Measurements from ENCODE around the gene ZBTB7B.

ZBTB7B gene

DNA sequence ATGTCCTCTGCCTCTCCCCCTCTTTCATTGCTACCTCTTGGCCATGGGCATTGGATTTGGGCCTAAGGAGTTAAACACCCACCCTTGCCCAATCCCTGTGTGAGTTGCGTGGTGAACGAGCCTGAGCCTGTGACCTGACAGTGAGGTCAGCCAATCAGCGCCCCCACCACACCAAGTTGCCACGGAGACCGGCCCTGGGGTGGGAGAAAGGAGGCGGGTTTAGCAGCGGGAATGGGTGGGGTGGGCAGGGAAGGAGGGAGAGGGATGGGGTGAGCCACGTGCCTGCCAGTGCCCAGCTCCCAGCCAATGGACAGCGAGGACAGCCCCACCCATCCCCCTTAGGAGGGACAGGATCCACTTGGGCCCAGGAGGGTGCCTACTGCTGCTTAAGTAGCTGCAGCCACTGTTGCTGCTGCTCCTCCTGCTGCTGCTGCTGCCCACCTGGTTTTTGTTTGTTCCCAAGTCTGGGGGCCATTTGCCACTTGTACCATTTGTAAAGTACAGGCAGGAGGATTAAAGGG is 9.5 kb downstream of the ZBTB7B start:
- H3K4ac ChIP-seq (ENCODE audit: low read length) = no peak overlapping the region
- no peak overlapping the region for H3K9ac ChIP-seq (ENCODE audit: low read depth, low read length, poor library complexity)
- no peaks in the 10 kb centered on the region for H3K27me3 ChIP-seq (ENCODE audit: control insufficient read depth in 3 of 3, insufficient read depth in 3 of 3, low read depth in 1 of 3, low read length in 3 of 3)
- H4K91ac ChIP-seq (ENCODE audit: low read depth, low read length, poor library complexity) = no peak overlapping the region
- H2BK15ac ChIP-seq (ENCODE audit: low read length) = peak overlapping the region; percentile 74
- H3K36me3 ChIP-seq (replicated peaks in 1 of 2; ENCODE audit: control insufficient read depth in 2 of 2, insufficient read depth in 2 of 2, low read length in 2 of 2) = peaks cover 14% of the 10 kb centered on the region in 2 donors
- peak overlapping the region; percentile 91 for H2BK5ac ChIP-seq (ENCODE audit: low read length)
- H2AFZ ChIP-seq (ENCODE audit: low read length) = no peak overlapping the region
- H3K4me3 ChIP-seq (ENCODE audit: low read length in 2 of 2) = no peak overlapping the region
- H3K27ac ChIP-seq (replicated peaks; ENCODE audit: low read length) = peak overlapping the region; percentile 16
- no peak overlapping the region for H2BK120ac ChIP-seq (ENCODE audit: low read depth, low read length)
- H3K18ac ChIP-seq (ENCODE audit: low read length) = peak overlapping the region; percentile 92
- H3K4me1 ChIP-seq (ENCODE audit: control insufficient read depth in 2 of 2, insufficient read depth in 1 of 2, low read depth in 1 of 2, low read length in 2 of 2) = peaks cover 17 to 35% of the 10 kb centered on the region in 2 donors
- H3K79me1 ChIP-seq (ENCODE audit: low read depth, low read length) = peaks cover 3% of the 10 kb centered on the region
- H2AK5ac ChIP-seq (ENCODE audit: low read depth, low read length) = peak overlapping the region; percentile 58
- peak overlapping the region; percentile 24 for H2BK12ac ChIP-seq (ENCODE audit: low read length)
- WGBS, 2 donors (ENCODE audit: extremely low coverage in 2 of 2, insufficient read length in 2 of 2, insufficient replicate concordance in 1 of 2) = no CpG with 5 or more reads among the region's 9 CpGs
- peak overlapping the region; percentile 37 for H3K4me2 ChIP-seq (ENCODE audit: insufficient read depth, low read length, poor library complexity, severe bottlenecking)
- H3K9me3 ChIP-seq (replicated peaks in 1 of 2; ENCODE audit: control insufficient read depth in 2 of 2, insufficient read depth in 1 of 2, low read depth in 1 of 2, low read length in 2 of 2) = no peaks in the 10 kb centered on the region
- H3K23ac ChIP-seq (ENCODE audit: low read depth, low read length, poor library complexity) = peak overlapping the region; percentile 37
- no peak overlapping the region for H3K14ac ChIP-seq (ENCODE audit: low read length)
- peak; percentile 62 for DNase-seq (ENCODE audit: low spot score)
- H4K8ac ChIP-seq (ENCODE audit: low read depth, low read length) = no peak overlapping the region

DNA sequence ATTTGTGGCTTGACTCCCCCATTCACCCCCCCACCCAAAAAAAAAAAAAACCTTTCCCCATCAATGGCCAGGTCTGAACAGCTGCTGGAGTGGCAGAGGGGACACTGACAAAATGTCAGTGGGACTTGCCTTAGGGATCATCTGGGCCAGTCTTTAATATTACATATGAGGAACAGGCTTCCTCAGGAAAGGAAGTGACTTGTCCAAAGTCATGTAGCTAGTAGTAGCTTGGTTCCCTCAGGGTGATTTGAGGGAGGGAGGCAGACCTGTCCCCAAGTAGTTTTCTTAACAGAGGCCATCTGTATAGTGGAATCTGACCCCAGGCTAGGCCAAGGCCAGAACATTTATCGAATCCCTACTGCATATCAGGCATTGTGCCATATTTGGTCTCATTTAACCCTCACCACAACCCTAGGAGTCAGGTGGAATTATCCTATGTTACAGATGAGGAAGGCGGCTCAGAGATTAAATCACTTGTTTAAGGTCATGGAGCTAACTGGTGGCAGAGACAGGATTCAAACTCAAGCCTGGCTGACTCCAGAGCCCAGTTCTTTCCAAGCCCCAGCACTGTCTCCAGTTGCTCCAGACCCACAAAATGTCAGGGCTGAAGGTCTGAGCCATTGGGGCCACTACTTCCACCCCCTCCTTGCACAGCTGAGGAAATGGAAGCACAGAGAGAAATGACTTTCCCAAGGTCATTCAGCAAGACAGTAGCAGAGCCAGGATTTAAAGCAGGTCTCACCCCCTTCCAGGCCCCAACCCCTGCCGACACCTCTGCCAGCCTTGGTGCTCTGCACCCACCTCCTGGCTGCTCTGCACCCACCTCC is 10.4 kb downstream of the ZBTB7B start:
- no peak overlapping the region for H2AFZ ChIP-seq (ENCODE audit: low read length)
- H3K9ac ChIP-seq (ENCODE audit: low read depth, low read length, poor library complexity) = no peak overlapping the region
- H3K18ac ChIP-seq (ENCODE audit: low read length) = no peak overlapping the region
- H3K23ac ChIP-seq (ENCODE audit: low read depth, low read length, poor library complexity) = no peak overlapping the region
- H3K4ac ChIP-seq (ENCODE audit: low read length) = no peak overlapping the region
- H2BK5ac ChIP-seq (ENCODE audit: low read length) = no peak overlapping the region
- no CpG with 5 or more reads among the region's 3 CpGs for WGBS, 2 donors (ENCODE audit: extremely low coverage in 2 of 2, insufficient read length in 2 of 2, insufficient replicate concordance in 1 of 2)
- H3K36me3 ChIP-seq (replicated peaks in 1 of 2; ENCODE audit: control insufficient read depth in 2 of 2, insufficient read depth in 2 of 2, low read length in 2 of 2) = peaks cover 14% of the 10 kb centered on the region in 2 donors
- H2BK120ac ChIP-seq (ENCODE audit: low read depth, low read length) = no peak overlapping the region
- DNase-seq (ENCODE audit: low spot score) = no peak
- H3K4me2 ChIP-seq (ENCODE audit: insufficient read depth, low read length, poor library complexity, severe bottlenecking) = no peak overlapping the region
- no peak overlapping the region for H3K14ac ChIP-seq (ENCODE audit: low read length)
- peak overlapping the region; percentile 72 for H2BK15ac ChIP-seq (ENCODE audit: low read length)
- peaks cover 17 to 40% of the 10 kb centered on the region in 2 donors for H3K4me1 ChIP-seq (ENCODE audit: control insufficient read depth in 2 of 2, insufficient read depth in 1 of 2, low read depth in 1 of 2, low read length in 2 of 2)
- H3K27me3 ChIP-seq (ENCODE audit: control insufficient read depth in 3 of 3, insufficient read depth in 3 of 3, low read depth in 1 of 3, low read length in 3 of 3) = no peaks in the 10 kb centered on the region
- peak overlapping the region; percentile 33 for H2AK5ac ChIP-seq (ENCODE audit: low read depth, low read length)
- H2BK12ac ChIP-seq (ENCODE audit: low read length) = no peak overlapping the region
- H3K4me3 ChIP-seq (ENCODE audit: low read length in 2 of 2) = no peak overlapping the region
- no peak overlapping the region for H4K91ac ChIP-seq (ENCODE audit: low read depth, low read length, poor library complexity)
- H3K9me3 ChIP-seq (replicated peaks in 1 of 2; ENCODE audit: control insufficient read depth in 2 of 2, insufficient read depth in 1 of 2, low read depth in 1 of 2, low read length in 2 of 2) = no peaks in the 10 kb centered on the region
- no peak overlapping the region for H4K8ac ChIP-seq (ENCODE audit: low read depth, low read length)
- no peaks in the 10 kb centered on the region for H3K79me1 ChIP-seq (ENCODE audit: low read depth, low read length)
- no peak overlapping the region for H3K27ac ChIP-seq (replicated peaks; ENCODE audit: low read length)

DNA sequence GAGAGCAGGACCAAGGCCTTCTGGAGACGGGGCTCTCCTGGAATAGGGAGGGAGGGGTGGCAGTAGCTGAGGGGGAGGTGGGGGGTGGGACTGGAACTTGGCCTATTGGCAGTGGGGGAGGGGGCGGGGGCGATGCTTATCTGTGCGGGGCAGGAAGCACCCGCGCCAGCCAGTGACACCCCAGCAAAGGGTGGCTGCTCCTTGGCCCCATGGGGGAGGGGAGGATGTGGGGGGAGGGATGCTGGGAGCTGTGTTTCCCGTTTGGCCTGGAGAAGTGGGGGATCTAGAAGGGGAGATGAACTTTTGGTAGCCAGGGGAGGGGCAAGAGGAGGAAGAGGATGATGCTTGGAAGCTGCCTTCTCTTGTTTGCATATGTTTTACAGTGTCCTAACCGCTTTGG is 11.0 kb downstream of the ZBTB7B start:
- Histone ChIP-seq H2BK12ac (ENCODE audit: low read length) (no peak overlapping the region), H3K9ac (ENCODE audit: low read depth, low read length, poor library complexity) (no peak overlapping the region), H4K8ac (ENCODE audit: low read depth, low read length) (no peak overlapping the region), H2AFZ (ENCODE audit: low read length) (no peak overlapping the region), H3K27ac (replicated peaks; ENCODE audit: low read length) (no peak overlapping the region), H2AK5ac (ENCODE audit: low read depth, low read length) (peak overlapping the region; percentile 33), H3K4me2 (ENCODE audit: insufficient read depth, low read length, poor library complexity, severe bottlenecking) (no peak overlapping the region), H3K4me3 (ENCODE audit: low read length in 2 of 2) (no peak overlapping the region), H3K79me1 (ENCODE audit: low read depth, low read length) (no peaks in the 10 kb centered on the region), H3K9me3 (replicated peaks in 1 of 2; ENCODE audit: control insufficient read depth in 2 of 2, insufficient read depth in 1 of 2, low read depth in 1 of 2, low read length in 2 of 2) (no peaks in the 10 kb centered on the region), H3K4ac (ENCODE audit: low read length) (no peak overlapping the region), H2BK120ac (ENCODE audit: low read depth, low read length) (no peak overlapping the region), H3K27me3 (ENCODE audit: control insufficient read depth in 3 of 3, insufficient read depth in 3 of 3, low read depth in 1 of 3, low read length in 3 of 3) (no peaks in the 10 kb centered on the region), H3K4me1 (ENCODE audit: control insufficient read depth in 2 of 2, insufficient read depth in 1 of 2, low read depth in 1 of 2, low read length in 2 of 2) (peaks cover 18 to 38% of the 10 kb centered on the region in 2 donors), H3K14ac (ENCODE audit: low read length) (no peak overlapping the region), H4K91ac (ENCODE audit: low read depth, low read length, poor library complexity) (no peak overlapping the region), H2BK15ac (ENCODE audit: low read length) (peak overlapping the region; percentile 72), H3K23ac (ENCODE audit: low read depth, low read length, poor library complexity) (no peak overlapping the region), H2BK5ac (ENCODE audit: low read length) (no peak overlapping the region), H3K36me3 (replicated peaks in 1 of 2; ENCODE audit: control insufficient read depth in 2 of 2, insufficient read depth in 2 of 2, low read length in 2 of 2) (peaks cover 14% of the 10 kb centered on the region in 2 donors), H3K18ac (ENCODE audit: low read length) (no peak overlapping the region)
- no peak for DNase-seq (ENCODE audit: low spot score)
- WGBS, 2 donors (ENCODE audit: extremely low coverage in 2 of 2, insufficient read length in 2 of 2, insufficient replicate concordance in 1 of 2) = no CpG with 5 or more reads among the region's 8 CpGs

DNA sequence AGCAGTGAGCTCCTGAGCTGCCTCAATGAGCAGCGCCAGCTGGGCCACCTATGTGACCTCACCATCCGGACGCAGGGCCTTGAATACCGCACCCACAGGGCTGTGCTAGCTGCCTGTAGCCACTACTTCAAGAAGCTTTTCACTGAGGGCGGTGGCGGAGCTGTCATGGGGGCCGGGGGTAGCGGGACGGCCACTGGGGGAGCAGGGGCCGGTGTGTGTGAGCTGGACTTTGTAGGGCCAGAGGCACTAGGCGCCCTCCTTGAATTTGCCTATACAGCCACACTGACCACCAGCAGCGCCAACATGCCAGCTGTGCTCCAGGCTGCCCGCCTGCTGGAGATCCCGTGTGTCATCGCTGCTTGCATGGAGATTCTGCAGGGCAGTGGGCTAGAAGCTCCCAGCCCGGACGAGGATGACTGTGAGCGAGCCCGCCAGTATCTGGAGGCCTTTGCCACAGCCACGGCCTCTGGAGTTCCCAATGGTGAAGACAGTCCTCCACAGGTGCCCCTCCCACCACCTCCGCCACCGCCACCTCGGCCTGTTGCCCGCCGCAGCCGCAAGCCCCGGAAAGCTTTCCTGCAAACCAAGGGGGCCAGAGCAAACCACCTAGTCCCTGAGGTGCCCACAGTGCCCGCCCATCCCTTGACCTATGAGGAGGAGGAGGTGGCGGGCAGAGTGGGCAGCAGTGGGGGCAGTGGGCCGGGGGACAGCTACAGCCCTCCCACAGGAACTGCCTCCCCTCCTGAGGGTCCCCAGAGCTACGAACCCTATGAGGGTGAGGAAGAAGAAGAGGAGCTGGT is 12.3 kb downstream of the ZBTB7B start:
- Histone ChIP-seq H3K14ac (ENCODE audit: low read length) (no peak overlapping the region), H3K4me3 (ENCODE audit: low read length in 2 of 2) (no peak overlapping the region), H3K4me2 (ENCODE audit: insufficient read depth, low read length, poor library complexity, severe bottlenecking) (no peak overlapping the region), H2BK5ac (ENCODE audit: low read length) (no peak overlapping the region), H3K27me3 (ENCODE audit: control insufficient read depth in 3 of 3, insufficient read depth in 3 of 3, low read depth in 1 of 3, low read length in 3 of 3) (no peaks in the 10 kb centered on the region), H3K79me1 (ENCODE audit: low read depth, low read length) (no peaks in the 10 kb centered on the region), H2BK15ac (ENCODE audit: low read length) (peak overlapping the region; percentile 11), H3K4ac (ENCODE audit: low read length) (no peak overlapping the region), H2BK12ac (ENCODE audit: low read length) (no peak overlapping the region), H2AFZ (ENCODE audit: low read length) (no peak overlapping the region), H3K4me1 (ENCODE audit: control insufficient read depth in 2 of 2, insufficient read depth in 1 of 2, low read depth in 1 of 2, low read length in 2 of 2) (peaks cover 30 to 44% of the 10 kb centered on the region in 2 donors), H3K18ac (ENCODE audit: low read length) (no peak overlapping the region), H4K91ac (ENCODE audit: low read depth, low read length, poor library complexity) (no peak overlapping the region), H3K23ac (ENCODE audit: low read depth, low read length, poor library complexity) (no peak overlapping the region), H4K8ac (ENCODE audit: low read depth, low read length) (no peak overlapping the region), H3K27ac (replicated peaks; ENCODE audit: low read length) (no peak overlapping the region), H2BK120ac (ENCODE audit: low read depth, low read length) (no peak overlapping the region), H3K36me3 (replicated peaks in 1 of 2; ENCODE audit: control insufficient read depth in 2 of 2, insufficient read depth in 2 of 2, low read length in 2 of 2) (peaks cover 14% of the 10 kb centered on the region in 2 donors), H3K9ac (ENCODE audit: low read depth, low read length, poor library complexity) (no peak overlapping the region), H2AK5ac (ENCODE audit: low read depth, low read length) (no peak overlapping the region), H3K9me3 (replicated peaks in 1 of 2; ENCODE audit: control insufficient read depth in 2 of 2, insufficient read depth in 1 of 2, low read depth in 1 of 2, low read length in 2 of 2) (no peaks in the 10 kb centered on the region)
- WGBS, 2 donors (ENCODE audit: extremely low coverage in 2 of 2, insufficient read length in 2 of 2, insufficient replicate concordance in 1 of 2) = no CpG with 5 or more reads among the region's 31 CpGs
- no peak for DNase-seq (ENCODE audit: low spot score)

Measured in neuronal stem cell (in vitro differentiated cells).